Right renal cortex interstitium (tissue), 3 donors: ENCODE data around the gene PYROXD2. TPM values are rescaled to one million over a fixed set of nuclear protein-coding genes. Genes with fewer than 3 reads are reported as not detected.
"Not testable (repeated sequence)": the region's sequence is repeated elsewhere in the genome, so short reads cannot be mapped to it uniquely, and the experiment has no call there.

Source experiments
- DNase-seq, 3 donors: peaks; one replicate each; pipeline ENCODE4 v3.0.0-alpha.2; 2013; ENCODE audit warnings: low read depth in 3 of 3, low spot score in 2 of 3
- polyA plus RNA-seq, 3 donors: library from polyadenylated mRNA; unstranded; fragments of 120-200 nt; gene quantifications; one replicate each; pipeline ENCODE4 v1.2.1, GENCODE V29; 2013; ENCODE audit not compliant: insufficient read length in 3 of 3

The PYROXD2 gene
- polyA plus RNA-seq, 3 donors: 12.6 to 22.7 (median 15.1) TPM

GRCh38 chr10:98396096-98397063 is 18.6 kb downstream of the PYROXD2 start:
- no peak for DNase-seq

- DNase-seq: no peak
These were observed 20.0 kb downstream of the PYROXD2 start for GRCh38 chr10:98394851-98395440.

GRCh38 chr10:98391578-98391991 is 23.4 kb downstream of the PYROXD2 start:
- DNase-seq: no peak

- no peak for DNase-seq
These were observed 23.9 kb downstream of the PYROXD2 start for GRCh38 chr10:98391065-98391464.

- DNase-seq: no peak
These were observed 24.6 kb downstream of the PYROXD2 start for GRCh38 chr10:98390406-98390805.

- DNase-seq: no peak
These were observed 25.6 kb downstream of the PYROXD2 start for GRCh38 chr10:98389398-98389797.

DNA sequence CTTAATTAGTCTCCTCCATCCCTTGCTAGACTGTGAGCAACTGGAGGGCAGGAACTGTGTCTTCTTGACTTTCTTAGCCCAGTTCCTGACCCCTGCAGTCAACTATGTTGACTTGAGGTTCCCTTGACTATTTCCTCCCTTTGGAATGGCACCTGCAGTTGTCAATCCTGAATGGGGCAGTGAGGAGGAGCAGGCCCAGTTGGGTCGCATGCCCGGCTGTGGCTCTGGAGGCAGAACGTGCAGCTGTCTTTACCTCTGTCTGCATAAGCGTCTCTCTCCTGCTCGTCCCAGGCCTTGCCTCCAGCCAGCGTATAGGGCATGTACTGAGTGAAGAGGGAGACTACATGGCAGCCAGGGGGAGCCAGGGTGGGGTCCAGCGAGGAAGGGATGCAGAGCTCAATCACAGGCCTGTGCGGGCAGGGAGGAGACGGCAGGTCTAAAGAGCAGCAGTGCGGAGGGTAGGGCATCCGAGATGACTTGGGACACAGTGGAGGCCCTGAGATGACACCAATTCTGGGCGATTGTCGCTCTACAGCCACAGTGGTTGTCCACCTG is 26.8 kb downstream of the PYROXD2 start:
- DNase-seq: no peak

GRCh38 chr10:98384531-98385133 is 30.4 kb downstream of the PYROXD2 start:
- DNase-seq: no peak

DNA sequence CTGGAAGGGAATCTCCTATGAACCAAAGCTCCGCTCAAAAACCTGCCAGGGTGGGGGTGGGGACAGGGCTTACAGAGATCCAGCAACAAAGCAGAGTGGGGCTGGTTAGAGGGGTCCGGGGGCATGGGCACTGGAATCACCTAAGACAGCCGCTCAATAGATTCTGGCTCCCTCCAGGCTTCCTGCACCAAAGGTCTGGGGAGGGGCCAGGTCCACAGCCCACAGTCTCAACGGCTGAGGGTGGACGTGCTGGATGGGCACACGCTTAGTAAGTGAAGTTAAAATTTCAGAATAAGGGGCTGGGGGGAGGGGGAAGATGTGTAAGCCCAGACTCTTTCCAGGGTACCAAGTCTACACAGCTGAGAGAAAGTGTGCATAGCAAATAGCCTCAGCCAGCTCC is 31.1 kb downstream of the PYROXD2 start:
- DNase-seq: no peak

DNA sequence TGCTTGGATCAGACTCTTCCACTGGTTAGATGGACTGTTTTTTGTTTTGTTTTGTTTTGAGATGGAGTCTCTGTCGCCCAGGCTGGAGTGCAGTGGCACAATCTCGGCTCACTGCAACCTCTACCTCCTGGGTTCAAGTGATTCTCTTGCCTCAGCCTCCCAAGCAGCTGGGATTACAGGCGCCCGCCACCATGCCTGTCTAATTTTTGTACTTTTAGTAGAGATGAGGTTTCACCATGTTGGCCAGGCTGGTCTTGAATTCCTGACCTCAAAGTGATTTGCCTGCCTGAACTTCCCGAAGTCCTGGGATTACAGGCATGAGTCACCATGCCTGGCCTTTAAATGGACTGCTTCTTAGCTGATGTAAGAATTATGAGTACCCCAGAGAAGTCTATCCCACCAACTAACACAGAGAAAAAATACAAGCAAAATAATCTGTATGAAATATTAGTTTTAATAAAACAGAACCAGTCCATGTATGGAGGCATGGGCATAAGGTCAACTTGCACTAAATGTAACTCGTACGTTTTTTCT is 31.8 kb downstream of the PYROXD2 start:
- not testable (repeated sequence) for DNase-seq

- DNase-seq: no peak
These were observed 32.3 kb downstream of the PYROXD2 start for GRCh38 chr10:98382691-98383101.

- DNase-seq: no peak
These were observed 34.3 kb downstream of the PYROXD2 start for GRCh38 chr10:98380493-98381339.

DNA sequence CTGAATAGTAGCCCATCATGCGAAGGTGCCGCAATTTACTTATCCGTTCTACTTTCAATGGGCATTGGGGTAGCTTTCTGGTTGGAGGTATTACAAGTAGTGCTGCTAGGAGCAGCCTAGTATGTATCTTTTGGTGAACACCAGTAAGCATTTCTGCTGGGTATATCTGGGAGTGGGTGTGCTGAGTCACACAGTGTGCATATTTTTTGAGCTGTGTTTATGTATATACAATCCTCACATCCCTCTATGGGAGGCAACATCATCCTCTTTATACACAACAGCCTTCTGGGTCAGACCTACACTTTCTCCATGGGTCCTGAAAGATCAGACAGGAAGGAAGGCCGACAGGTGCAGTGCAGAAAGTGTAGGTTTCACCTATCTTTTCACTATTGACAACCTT is 36.3 kb downstream of the PYROXD2 start:
- no peak for DNase-seq

GRCh38 chr10:98377536-98377935 is 37.4 kb downstream of the PYROXD2 start:
- no peak for DNase-seq

GRCh38 chr10:98377001-98377400 is 38.0 kb downstream of the PYROXD2 start:
- DNase-seq: no peak

DNA sequence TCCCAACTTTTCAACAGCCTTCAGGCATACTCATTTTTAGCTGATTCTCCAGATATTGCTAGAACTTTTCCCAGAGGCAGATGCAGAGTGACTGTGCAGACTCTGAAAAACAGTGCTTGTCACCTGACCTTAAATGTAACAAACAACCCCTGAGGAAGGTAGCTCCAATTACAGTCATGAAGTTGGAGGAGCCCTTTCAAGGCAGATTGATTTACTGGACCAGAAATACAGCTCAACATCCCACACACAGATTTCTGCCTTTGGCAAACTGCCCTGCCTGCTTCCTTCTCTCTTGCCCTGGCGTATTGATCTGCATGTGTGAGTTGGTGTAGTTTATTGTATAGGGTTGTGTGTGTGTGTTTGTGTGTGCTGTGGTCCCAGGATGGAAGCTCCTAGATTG is 38.5 kb downstream of the PYROXD2 start:
- peak in 2 of 3 donors; percentile 61 to 68 for DNase-seq

DNA sequence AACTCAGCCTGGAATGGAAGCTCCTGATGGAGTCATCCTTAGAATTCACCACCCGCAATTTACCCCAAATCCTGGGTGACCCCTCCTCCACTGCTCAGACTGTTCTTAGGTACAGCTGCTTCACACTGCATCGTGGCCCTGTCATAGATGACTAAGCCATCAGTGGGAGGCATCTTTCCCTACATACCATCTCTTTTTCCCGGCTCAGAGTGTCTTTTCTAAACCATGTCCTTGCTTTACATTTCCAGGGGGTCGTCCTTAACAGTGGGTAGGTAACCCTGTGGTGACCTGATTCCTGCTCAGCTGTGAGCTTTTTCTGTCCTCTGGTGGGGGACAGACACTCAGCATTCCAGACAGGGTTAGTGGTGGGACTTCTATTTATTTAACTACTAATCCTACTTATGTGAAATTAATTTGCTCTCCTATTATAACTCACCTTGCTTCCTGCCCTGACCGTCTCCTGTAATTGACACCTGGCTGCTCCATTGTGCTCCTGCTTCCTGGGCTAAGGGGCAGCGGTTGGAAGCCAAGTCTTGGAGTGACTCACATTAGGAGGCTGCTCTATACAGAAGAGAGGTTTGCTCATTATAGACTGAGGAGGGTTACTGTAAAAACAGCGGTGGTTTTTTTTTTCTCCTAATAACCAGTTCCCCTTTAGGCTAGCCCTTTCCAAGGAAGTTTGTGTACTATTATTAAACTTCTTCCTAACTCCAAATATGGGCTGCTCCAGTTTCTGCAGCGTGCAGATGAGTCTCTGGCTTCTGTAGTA is 40.6 kb downstream of the PYROXD2 start:
- no peak for DNase-seq

GRCh38 chr10:98373260-98374040 is 41.5 kb downstream of the PYROXD2 start:
- no peak for DNase-seq
